22Rv1 (cell line): ENCODE data around the gene SAMSN1.

ENCODE experiments used
- H3K27ac ChIP-seq: fragments of 450-650 bp; 2 replicates; pipeline ENCODE4 v1.5.1; 2017
- ZFX ChIP-seq: fragments of 450-650 bp; IDR thresholded peaks from 2 replicates; pipeline ENCODE4 v1.6.1; 2017; ENCODE audit warnings: antibody characterized with exemption, borderline replicate concordance
- TF ChIP-seq, protein P1 (sequence below): fragments of 450-650 bp; IDR thresholded peaks from 2 replicates; pipeline ENCODE4 v1.5.1; 2017; ENCODE audit warnings: mild to moderate bottlenecking

SAMSN1 gene

DNA sequence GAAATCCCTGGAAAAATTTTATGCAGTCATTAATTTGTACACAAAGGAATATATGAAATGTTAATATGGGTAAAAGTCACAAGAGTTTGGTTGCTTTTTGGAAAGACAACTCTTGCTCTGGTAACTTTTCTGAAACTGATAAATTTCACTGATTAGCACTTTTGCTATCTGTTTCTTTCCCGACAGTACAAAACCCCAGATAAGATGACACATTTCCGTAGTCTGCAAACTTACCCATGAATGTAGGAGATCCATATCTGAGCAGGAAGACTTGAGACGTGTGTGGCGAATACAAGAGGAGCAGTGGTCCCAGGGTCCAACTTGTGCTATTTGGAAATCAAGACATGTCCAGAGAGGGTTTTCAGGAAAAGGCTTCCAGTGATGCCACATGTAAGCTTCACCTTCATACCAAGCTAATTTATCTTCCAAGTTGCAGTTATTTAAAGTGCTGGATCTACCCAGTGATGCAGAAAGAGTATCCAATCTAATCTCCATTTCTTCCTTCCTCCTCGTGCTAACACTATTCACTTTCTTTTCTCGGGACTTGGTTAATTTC lies 35.9 kb upstream of the SAMSN1 start:
- no peak overlapping the region for H3K27ac ChIP-seq
- TF ChIP-seq ZFX: no peak
- TF ChIP-seq, protein P1, sequence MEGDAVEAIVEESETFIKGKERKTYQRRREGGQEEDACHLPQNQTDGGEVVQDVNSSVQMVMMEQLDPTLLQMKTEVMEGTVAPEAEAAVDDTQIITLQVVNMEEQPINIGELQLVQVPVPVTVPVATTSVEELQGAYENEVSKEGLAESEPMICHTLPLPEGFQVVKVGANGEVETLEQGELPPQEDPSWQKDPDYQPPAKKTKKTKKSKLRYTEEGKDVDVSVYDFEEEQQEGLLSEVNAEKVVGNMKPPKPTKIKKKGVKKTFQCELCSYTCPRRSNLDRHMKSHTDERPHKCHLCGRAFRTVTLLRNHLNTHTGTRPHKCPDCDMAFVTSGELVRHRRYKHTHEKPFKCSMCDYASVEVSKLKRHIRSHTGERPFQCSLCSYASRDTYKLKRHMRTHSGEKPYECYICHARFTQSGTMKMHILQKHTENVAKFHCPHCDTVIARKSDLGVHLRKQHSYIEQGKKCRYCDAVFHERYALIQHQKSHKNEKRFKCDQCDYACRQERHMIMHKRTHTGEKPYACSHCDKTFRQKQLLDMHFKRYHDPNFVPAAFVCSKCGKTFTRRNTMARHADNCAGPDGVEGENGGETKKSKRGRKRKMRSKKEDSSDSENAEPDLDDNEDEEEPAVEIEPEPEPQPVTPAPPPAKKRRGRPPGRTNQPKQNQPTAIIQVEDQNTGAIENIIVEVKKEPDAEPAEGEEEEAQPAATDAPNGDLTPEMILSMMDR: no peak

DNA sequence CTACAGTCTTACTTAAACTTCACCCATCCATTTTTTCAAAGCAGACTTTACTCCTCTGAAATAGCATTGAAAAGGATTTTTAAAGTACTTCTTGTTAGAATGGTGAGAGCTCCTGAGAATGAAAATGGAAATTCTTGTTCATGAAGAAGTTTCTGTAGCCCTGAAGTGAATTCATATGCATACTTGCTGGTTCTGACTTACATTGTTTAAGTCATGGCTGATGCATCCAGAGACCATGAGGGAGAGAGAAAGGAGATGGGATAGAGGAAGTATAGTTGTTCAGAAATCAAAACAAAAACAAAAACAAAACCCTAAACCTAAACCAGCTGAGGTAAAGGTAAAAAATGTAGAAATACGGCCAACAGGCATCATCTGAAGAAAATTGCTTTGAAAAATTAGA lies 27.1 kb upstream of the SAMSN1 start:
- no peak overlapping the region for H3K27ac ChIP-seq
- no peak for TF ChIP-seq ZFX
- TF ChIP-seq, protein P1: no peak

DNA sequence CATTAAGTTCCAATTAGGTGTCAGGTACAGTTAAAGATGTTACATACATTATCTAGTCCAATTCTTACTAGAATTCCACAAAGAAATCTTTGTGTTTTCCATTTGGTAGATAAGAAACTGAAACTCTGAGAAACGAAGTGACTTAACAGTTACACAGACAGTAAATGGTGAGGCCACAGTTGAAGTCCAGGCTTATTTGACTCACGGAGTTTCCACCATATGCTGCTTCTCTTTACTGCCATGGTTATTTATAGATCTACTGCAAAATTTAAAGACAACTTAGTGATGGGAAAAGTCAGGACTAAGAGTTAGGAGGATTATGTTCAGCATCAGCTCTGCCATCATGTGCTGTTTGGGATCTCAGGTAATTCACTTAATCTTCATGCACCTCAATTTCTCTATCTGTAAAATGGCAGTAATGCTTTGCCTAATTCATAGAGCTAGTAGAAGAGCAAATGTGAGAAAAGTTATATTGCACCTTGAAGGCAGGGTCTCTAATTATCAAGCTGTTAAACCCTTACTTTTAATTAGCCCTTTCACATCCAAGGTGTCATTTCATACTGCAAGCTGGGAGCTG lies 26.2 kb upstream of the SAMSN1 start:
- no peak overlapping the region for H3K27ac ChIP-seq
- TF ChIP-seq, protein P1: no peak

DNA sequence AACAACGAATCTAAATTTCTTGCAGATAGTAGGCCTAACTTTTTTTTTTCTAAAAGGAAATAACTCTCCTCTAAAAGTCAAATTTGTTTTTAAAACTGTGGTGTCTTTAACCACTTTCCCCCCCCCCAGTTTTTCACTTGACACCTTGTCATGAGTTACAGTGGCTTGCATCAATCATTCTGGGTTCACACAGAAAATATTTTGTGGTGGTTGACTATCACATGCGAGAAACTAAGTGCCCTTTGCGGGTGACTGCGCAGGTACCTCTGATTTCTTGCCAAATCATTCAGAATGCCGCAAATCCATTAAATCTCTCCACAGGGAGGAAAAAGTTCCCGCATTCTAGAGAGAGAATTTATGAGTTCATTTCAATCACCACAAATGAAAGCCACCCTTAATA lies 23.8 kb upstream of the SAMSN1 start:
- H3K27ac ChIP-seq: no peak overlapping the region
- no peak for TF ChIP-seq ZFX
- TF ChIP-seq, protein P1: no peak

DNA sequence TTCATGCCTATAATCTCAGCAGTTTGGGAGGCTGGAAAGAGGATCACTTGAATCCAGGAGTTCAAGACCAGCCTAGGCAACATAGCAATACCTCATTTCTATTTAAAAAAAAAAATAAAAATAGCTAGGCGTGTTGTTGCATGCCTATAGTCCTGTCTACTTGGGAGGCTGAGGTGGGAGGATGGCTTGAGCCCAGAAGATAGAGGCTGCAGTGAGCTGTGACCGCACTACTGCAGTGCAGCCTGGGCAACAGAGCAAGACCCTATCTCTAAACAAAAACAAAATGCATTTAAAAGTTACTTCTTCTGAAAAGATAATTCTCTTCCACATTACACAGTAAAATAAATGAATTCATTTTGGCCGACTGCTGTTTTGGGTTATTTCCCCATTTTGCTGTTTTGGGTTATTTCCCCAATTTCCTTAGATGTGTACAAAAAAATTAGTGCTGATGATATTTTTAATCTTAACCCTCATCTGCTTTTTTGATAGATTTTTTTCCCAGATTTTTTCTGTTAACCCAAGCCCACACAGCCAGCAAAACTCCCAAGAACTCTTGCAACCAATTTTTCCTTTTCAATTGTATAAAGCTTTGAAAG lies 23.0 kb upstream of the SAMSN1 start:
- H3K27ac ChIP-seq: no peak overlapping the region
- TF ChIP-seq, protein P1: no peak
- no peak for TF ChIP-seq ZFX

DNA sequence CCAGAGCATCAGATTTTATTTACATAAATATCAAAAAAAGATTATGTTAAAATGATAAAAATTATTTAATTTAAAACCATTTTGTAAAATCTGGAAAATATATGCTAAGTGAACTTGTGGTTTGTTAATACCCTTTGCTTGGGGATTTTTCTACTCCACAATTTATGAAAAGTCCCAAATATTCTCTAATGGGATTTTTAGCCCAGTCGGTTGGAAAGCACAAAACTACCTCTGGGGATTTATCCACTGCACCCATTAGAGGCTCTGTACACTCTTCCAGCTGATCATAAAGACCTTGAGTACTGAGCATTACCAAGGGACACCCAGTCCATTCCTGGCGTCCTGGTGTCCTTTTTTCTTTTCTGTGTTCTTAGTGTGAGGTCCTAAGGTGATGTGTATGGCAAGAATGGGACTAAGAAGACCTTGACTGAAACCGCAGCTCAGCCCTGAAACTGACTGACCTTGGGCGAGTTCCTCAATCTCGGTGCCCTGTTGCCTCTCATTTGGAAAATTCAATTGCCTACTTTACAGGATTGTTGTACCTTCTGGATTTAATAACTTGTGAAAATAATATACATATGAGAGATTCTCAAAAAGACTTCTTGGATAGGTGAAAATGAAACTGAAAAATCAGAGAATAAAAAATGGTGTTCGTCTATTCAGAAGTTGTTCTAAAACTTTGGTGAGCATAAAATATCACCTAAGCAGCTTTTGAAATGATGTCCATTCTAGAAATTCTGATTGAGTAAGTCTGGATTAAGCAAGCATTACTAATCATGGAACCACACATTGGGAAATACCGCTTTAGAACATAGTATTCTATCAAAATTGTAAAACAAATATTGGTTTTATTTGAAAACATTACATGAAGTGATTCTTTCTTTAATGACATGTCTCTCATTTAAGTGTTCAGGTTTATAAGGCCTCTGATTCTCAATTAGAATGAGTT lies 21.5 kb upstream of the SAMSN1 start:
- no peak for TF ChIP-seq ZFX
- TF ChIP-seq, protein P1: no peak
- H3K27ac ChIP-seq: no peak overlapping the region

DNA sequence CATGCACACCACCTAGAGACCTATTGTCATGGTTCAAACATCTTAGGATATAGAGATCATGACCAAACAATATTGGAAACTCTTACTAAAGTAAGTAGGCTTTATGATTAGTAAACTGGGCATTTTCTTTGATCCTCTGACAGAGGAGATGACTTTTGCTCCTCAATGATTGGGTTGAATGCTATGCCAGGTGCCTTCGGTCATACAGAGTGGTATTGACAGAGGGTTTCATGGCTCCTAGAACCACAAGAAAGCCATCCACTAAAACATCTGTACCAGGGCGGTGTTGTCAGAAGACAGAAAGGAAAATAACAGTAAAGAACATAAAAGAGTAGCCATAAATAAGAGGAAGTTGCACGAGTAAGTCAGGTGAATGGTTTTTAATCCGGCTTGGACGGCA lies 20.8 kb upstream of the SAMSN1 start:
- TF ChIP-seq, protein P1: no peak
- no peak for TF ChIP-seq ZFX

More for the DNA sequence above, 20.8 kb upstream of the SAMSN1 start:
- no peak overlapping the region for H3K27ac ChIP-seq
